ENCODE measurements around the gene AEN. TPM values are rescaled to one million over a fixed set of nuclear protein-coding genes. Genes with fewer than 3 reads are reported as not detected.
A peak's percentile ranks its signal among the peaks of the same experiment; 100 is the strongest.

Gene AEN
- total RNA-seq, 1 experiment from 2014 or later: 170 TPM

GRCh38 chr15:88613074-88613944, 7.8 kb upstream of the AEN start:
- DNase-seq (ENCODE audit: low spot score): no peak

DNA sequence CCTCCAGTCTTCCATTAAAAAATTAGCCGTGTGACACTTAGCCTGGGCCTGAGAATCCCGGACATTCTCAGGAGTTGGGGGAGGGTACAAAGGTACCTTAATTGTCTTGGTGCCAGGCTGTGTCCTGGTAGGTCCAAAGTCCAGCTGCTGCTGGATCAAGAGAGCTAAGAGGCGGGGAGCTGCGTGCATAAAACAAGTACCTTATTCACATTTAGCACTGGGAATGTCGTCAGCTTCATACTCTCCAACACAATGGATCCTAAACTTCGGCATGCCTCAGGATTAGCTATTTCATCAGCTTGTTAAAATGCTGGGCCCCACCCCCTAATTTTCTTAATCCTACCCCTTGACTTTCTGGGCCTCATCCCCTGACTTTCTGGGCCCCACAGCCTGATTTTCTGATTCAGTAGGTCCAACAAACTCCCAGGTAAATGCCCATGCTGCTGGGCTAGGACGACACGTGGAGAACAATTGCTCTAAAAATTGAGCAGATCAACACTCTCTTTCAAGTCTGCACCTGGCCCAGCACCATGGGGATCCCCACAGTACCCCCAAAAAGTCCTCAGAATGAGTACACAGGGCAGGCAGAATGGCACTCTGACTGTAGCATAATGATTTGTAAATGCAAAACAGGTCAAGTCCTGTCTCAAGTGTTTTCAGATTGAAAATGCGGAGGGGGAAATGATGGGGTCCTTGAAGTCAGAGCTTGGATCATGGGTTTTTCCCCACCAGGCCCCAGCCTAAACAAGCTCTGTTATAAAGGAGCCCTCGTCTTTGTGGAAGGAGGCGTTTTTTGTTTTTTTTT, 5.6 kb upstream of the AEN start:
- DNase-seq (ENCODE audit: low spot score): peak; percentile 92

GRCh38 chr15:88616240-88616639, 4.9 kb upstream of the AEN start:
- DNase-seq (ENCODE audit: low spot score): no peak

- no peak for DNase-seq (ENCODE audit: low spot score)
Measured at GRCh38 chr15:88617031-88617722, 4.0 kb upstream of the AEN start.

GRCh38 chr15:88617790-88618189, 3.4 kb upstream of the AEN start:
- DNase-seq (ENCODE audit: low spot score): no peak

DNA sequence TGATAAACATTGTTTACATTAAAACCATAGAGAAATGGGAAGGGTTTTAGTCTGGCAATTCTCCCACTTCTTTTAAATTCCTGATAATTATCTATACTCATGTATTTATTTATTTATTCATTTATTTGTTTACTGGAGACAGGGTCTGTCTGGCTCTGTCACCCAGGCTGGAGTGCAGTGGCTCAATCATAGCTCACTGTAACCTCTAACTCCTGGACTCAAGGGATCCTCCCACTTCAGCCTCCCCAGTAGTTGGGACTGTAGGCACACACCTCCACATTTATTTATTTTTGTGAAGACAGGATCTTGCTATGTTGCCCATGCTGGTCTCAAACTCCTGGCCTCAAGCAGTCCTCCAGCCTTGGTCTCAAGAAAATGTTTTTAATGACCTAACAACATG, 2.5 kb upstream of the AEN start:
- no peak for DNase-seq (ENCODE audit: low spot score)

DNA sequence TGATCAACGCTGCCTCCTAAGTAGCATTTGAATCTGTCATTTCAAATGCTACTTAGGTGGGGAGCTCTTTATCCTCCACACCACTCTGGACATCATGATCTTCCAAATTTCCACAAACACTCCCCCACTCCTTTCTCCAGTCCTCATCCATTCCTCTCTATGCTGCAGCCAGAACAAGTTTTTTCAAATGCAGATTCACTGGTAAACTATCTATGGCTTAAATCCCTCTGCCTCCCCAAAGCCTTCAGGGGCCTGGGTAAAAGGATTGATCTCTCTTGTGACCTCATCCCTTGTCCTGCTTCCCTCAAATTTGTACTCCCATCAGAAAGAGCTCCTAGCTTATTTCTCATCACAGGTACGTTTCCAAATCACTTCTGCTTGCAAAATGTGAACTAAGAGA, 1.3 kb upstream of the AEN start:
- DNase-seq (ENCODE audit: low spot score): no peak

DNA sequence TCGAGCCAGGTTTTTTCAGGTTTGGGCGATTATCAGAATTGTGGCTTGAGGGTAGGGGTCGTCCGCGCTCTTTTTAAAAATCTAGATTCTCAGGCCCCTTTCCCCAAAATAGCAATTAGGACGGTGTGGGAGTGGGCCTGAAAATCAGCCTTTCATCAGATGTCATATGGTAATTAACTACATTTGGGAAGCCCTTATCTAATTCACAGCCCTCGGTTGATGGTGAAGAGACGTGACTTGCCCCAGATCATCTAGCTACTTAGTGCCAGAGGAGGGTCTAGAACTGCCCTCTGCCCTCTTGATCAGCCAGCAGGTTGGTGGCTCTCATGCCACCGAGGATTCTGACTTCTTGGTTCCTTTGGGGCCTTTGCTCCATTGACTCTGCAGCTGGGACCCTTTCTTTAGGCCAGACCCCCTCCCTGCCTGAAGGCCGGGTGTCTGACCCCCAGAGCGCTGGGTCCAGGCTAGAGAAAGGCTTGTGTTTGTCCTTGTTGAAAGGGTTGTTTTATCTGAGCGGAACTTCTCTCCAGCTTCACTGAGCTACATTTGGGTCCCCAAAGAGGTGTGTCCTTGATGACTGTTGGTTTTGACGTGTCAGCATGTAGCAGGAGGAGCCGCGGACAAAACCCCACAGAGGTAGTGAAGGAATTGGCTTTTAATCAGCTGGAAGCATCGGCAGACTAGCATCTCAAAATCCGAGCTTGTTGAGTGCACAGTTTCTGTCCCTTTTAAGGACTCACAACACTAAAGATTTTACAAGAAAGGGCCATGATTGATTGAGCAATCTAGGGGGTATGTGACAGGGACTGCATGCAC, 857 bp downstream of the AEN start:
- peak; percentile 60 for DNase-seq (ENCODE audit: low spot score)

GRCh38 chr15:88622605-88622975, 1.4 kb downstream of the AEN start:
- no peak for DNase-seq (ENCODE audit: low spot score)

- no peak for DNase-seq (ENCODE audit: low spot score)
Measured at GRCh38 chr15:88623061-88623460, 1.9 kb downstream of the AEN start.

DNA sequence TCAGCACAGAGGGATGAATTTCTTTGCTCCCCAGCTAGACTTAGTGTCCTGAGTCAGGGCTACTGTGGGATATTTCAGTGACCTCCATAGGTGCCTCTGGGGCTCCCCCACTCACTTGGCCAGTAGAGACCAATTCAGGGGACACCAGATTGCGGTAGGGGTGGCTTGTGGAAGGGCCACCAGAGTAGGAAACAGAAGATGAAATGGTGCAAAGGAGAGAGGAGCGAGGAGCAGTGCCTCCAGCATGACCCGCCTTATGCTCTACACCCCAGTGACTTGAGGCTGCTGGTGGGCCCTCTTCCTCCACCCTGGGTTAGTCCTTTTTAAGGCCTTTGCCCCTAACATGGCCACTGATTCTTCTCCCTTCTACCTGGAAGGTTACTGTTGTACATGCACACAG, 2.5 kb downstream of the AEN start:
- DNase-seq (ENCODE audit: low spot score): no peak

DNA sequence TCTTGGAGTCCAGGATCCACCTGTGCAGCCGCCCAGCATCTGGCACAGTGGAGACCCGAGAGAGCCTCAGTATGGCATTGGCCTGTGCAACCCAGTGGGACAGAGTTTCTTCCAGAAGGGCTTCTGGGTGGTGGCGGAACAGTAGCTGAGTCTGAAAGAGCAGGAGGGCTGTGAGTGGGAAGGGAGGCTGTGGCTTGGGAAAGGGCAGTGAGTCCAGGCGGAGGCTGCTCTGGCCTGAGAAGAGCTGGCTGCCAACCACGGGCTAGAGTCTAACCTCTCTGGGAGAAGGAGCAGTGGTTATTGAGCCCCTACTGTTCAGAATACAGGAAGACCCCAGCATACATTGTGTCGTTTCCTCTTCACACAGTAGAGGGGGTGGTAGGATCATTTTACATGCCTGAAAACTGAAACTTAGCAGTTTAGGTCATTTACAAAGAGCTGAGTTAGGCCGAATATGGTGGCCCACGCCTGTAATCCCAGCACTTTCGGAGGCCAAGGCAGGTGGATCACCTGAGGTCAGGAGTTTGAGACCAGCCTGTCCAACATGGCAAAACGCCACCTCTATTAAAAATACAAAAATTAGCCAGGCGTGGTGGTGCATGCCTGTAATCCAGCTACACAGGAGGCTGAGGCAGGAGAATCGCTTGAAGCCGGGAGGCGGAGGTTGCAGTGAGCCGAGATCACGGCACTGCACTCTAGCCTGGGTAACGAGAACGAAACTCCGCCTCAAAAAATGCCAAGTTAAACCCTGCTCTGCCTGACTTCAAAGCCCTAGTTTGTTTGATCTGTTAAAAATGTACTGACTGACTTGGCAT, 3.2 kb downstream of the AEN start:
- DNase-seq (ENCODE audit: low spot score): no peak

- no peak for DNase-seq (ENCODE audit: low spot score)
Measured at GRCh38 chr15:88624971-88625490, 3.9 kb downstream of the AEN start.

DNA sequence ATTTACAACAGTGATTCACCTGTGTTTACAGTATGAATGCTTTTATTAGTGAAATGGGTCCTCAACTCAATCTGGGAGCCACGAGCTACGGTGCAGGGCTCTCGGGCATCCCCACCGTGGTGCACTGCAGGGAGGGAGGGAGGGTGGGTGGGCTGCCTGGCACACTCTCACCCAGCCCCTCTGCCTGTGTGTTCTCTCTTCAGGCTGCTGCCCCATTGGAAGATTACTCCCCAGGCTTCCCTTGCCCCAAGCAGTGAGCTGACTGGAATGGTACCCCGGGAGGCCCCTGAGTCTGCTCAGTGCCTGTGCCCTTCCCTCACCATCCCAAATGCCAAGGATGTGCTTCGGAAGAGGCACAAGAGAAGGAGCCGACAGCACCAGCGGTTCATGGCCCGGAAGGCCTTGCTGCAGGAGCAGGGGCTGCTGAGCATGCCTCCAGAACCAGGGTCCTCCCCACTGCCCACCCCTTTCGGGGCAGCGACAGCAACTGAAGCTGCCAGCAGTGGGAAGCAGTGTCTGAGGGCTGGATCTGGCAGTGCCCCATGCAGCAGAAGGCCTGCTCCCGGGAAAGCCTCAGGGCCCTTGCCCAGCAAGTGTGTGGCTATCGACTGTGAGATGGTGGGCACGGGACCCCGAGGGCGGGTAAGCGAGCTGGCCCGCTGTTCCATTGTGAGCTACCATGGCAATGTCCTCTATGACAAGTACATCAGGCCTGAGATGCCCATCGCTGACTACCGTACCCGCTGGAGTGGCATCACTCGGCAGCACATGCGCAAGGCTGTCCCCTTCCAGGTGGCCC, 5.0 kb downstream of the AEN start:
- DNase-seq (ENCODE audit: low spot score): no peak

DNA sequence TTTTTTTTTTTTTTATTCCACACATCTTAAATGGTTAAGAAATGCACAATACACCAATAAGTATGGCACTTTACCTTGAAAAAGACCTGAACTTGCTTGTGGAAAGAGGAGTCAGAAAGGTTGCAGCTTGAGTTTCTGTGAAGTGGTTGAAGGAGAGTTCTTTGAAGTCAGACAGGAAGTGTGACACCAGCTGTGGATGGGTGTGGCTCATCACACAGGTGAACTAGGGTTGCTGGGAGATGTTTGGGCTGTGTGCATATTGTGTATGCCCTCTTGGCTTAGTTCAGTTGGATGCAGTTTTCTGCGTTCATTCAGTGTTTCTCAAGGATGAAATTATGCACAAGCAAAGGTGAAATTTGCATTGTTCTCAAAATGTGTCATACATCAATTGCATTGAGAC, 6.3 kb downstream of the AEN start:
- DNase-seq (ENCODE audit: low spot score): no peak

DNA sequence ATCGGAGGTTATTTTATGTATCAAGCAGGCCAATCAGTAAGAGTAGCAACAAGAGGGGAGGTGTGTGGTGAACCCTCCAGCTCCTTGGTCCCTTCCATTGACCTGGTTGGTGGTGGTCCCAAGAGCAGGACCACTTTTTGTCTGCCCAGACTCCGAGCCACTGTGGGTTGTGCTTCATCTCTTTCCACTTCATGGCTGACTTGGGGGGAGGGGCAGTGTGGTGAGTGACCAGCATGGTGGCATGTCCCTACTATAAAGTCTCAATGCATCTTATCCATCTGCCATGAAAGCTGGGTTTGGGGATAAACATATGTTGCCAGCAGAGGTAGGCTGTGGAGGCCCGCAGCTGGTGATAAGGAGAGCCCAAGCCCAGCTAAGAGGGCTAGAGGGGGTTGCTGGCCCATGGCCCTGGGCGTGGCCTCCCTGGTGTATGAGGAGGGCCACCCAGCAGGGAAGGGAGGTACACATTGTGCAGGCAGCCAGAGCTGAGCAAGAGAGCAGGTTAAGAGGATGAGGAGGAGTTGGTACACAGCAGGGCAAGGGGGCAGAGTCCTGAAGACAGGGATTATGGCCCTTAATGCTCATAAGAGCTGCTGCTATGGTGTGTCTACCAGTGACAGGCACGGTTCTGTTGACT, 7.0 kb downstream of the AEN start:
- DNase-seq (ENCODE audit: low spot score): no peak

DNA sequence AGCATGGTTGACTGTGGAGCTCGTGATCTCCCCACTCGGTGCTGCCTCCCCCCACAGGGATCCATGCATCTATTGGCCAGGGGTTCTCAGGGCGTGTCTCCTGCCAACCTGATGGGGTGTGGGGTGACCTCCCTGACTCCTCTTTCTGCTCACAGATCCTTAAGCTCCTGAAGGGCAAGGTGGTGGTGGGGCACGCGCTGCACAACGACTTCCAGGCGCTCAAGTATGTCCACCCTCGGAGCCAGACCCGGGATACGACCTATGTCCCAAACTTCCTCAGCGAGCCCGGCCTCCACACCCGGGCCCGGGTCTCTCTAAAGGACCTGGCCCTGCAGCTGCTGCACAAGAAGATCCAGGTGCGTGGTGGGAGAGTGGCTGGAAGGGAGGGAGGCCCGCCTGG, 7.9 kb downstream of the AEN start:
- DNase-seq (ENCODE audit: low spot score): no peak

- peak; percentile 40 for DNase-seq (ENCODE audit: low spot score)
Measured at GRCh38 chr15:88630141-88630721, 9.1 kb downstream of the AEN start.
